ENCODE results near the gene ATG101. TPM values are rescaled to one million over a fixed set of nuclear protein-coding genes. Genes with fewer than 3 reads are reported as not detected.

The ATG101 gene
- total and polyA plus RNA-seq, 2 of the 13 experiments (the other 11 are each of a cell fraction or from before 2014, with no cell fraction given): 58.2 to 67.7 TPM

DNA sequence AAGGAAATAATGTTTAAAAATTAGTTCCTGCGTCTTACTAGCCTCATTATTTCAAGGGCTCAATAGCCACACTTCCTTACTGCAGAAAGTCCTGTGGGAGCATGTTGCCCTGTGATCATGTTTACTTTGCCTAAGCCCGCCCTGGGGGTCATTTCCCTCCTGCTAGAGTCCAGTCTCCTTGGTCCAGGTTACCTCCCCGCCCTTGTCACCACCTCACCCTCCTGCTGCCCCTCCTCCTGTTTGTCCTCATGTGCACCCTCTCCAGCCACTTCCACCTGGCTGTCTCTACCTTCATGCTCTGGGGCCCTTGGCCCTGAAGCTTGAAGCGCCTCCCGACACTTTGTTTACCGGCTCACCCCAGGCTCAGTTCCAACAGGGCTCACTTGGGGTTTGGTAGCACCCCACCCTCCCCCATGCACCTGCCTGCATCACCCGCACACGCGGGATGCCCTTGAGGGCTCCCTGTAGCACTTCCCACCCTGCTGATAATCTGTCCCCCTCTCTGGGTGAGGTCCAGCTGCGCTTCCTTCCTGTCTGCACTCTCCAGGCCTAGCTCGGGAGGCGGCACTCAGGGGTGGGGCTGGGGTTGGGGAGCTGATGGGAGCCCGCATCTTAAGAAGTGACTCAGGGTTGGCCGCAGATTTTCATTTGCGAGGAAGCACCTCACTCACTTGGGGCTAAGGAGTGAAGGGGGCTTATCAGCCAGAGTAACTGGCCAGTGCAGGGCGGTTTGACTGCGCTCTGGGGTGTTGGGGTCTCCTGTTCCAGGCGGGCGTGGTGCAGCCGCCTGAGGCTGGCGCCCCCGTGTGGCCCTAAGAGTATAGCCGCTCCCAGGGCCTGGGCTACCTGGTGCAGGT is 49.8 kb downstream of the ATG101 start (continued):
- peak; percentile 12 for TF ChIP-seq TEAD3 (CRISPR knock-in tag; optimal IDR thresholded peaks at IDR 0.05; ENCODE audit: borderline replicate concordance)
- TF ChIP-seq CREB1 (IDR thresholded peaks at IDR 0.05): no peak
- TF ChIP-seq CREB1 (CRISPR knock-in tag; IDR thresholded peaks at IDR 0.05): no peak
- TF ChIP-seq CEBPB (IDR thresholded peaks at IDR 0.05; ENCODE audit: borderline replicate concordance, low read depth, low read length): no peak
- TF ChIP-seq ZNF747 (CRISPR knock-in tag; IDR thresholded peaks at IDR 0.05; ENCODE audit: borderline replicate concordance): no peak
- no peak for TF ChIP-seq ETV6 (CRISPR knock-in tag; conservative IDR thresholded peaks at IDR 0.05)
- no peak; a peak in 1 of 4 replicates for TF ChIP-seq KLF16 (CRISPR knock-in tag; IDR thresholded peaks at IDR 0.05)
- TF ChIP-seq ZNF674 (CRISPR knock-in tag; IDR thresholded peaks at IDR 0.05; ENCODE audit: low read depth): no peak
- TF ChIP-seq RARG (CRISPR knock-in tag; IDR thresholded peaks at IDR 0.05; ENCODE audit: low read depth): no peak
- TF ChIP-seq HOXA9 (CRISPR knock-in tag; IDR thresholded peaks at IDR 0.05; ENCODE audit: borderline replicate concordance): no peak
- TF ChIP-seq, protein P1, sequence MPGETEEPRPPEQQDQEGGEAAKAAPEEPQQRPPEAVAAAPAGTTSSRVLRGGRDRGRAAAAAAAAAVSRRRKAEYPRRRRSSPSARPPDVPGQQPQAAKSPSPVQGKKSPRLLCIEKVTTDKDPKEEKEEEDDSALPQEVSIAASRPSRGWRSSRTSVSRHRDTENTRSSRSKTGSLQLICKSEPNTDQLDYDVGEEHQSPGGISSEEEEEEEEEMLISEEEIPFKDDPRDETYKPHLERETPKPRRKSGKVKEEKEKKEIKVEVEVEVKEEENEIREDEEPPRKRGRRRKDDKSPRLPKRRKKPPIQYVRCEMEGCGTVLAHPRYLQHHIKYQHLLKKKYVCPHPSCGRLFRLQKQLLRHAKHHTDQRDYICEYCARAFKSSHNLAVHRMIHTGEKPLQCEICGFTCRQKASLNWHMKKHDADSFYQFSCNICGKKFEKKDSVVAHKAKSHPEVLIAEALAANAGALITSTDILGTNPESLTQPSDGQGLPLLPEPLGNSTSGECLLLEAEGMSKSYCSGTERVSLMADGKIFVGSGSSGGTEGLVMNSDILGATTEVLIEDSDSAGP (CRISPR knock-in tag; IDR thresholded peaks at IDR 0.05; ENCODE audit: borderline replicate concordance): peak; percentile 40; the same call in 1 of the 2 replicates
- TF ChIP-seq, protein P2, sequence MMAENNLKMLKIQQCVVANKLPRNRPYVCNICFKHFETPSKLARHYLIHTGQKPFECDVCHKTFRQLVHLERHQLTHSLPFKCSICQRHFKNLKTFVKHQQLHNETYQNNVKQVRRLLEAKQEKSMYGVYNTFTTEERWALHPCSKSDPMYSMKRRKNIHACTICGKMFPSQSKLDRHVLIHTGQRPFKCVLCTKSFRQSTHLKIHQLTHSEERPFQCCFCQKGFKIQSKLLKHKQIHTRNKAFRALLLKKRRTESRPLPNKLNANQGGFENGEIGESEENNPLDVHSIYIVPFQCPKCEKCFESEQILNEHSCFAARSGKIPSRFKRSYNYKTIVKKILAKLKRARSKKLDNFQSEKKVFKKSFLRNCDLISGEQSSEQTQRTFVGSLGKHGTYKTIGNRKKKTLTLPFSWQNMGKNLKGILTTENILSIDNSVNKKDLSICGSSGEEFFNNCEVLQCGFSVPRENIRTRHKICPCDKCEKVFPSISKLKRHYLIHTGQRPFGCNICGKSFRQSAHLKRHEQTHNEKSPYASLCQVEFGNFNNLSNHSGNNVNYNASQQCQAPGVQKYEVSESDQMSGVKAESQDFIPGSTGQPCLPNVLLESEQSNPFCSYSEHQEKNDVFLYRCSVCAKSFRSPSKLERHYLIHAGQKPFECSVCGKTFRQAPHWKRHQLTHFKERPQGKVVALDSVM (CRISPR knock-in tag; IDR thresholded peaks at IDR 0.05): no peak; the same call in 1 of the 2 replicates
- no peak for TF ChIP-seq GABPA (IDR thresholded peaks at IDR 0.05; ENCODE audit: low read depth, low read length)
- peak; percentile 64 for TF ChIP-seq GABPA (CRISPR knock-in tag; IDR thresholded peaks at IDR 0.05; ENCODE audit: low read depth)
- TF ChIP-seq ONECUT2 (CRISPR knock-in tag; IDR thresholded peaks at IDR 0.05): no peak
- TF ChIP-seq, protein P3, sequence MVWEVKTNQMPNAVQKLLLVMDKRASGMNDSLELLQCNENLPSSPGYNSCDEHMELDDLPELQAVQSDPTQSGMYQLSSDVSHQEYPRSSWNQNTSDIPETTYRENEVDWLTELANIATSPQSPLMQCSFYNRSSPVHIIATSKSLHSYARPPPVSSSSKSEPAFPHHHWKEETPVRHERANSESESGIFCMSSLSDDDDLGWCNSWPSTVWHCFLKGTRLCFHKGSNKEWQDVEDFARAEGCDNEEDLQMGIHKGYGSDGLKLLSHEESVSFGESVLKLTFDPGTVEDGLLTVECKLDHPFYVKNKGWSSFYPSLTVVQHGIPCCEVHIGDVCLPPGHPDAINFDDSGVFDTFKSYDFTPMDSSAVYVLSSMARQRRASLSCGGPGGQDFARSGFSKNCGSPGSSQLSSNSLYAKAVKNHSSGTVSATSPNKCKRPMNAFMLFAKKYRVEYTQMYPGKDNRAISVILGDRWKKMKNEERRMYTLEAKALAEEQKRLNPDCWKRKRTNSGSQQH (CRISPR knock-in tag; IDR thresholded peaks at IDR 0.05; ENCODE audit: low read depth): no peak
- no peak for TF ChIP-seq HNRNPK (IDR thresholded peaks at IDR 0.05; ENCODE audit: low read depth, low read length, poor library complexity, severe bottlenecking)
- TF ChIP-seq ZFP37 (CRISPR knock-in tag; IDR thresholded peaks at IDR 0.05; ENCODE audit: borderline replicate concordance): peak; percentile 25; the same call in 1 of the 2 replicates
- TF ChIP-seq, protein P4, sequence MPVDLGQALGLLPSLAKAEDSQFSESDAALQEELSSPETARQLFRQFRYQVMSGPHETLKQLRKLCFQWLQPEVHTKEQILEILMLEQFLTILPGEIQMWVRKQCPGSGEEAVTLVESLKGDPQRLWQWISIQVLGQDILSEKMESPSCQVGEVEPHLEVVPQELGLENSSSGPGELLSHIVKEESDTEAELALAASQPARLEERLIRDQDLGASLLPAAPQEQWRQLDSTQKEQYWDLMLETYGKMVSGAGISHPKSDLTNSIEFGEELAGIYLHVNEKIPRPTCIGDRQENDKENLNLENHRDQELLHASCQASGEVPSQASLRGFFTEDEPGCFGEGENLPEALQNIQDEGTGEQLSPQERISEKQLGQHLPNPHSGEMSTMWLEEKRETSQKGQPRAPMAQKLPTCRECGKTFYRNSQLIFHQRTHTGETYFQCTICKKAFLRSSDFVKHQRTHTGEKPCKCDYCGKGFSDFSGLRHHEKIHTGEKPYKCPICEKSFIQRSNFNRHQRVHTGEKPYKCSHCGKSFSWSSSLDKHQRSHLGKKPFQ (CRISPR knock-in tag; IDR thresholded peaks at IDR 0.05; ENCODE audit: insufficient replicate concordance): peak; percentile 48
- no peak for TF ChIP-seq SATB2 (CRISPR knock-in tag; IDR thresholded peaks at IDR 0.05)
- no peak for TF ChIP-seq RELA (CRISPR knock-in tag; IDR thresholded peaks at IDR 0.05)
- TF ChIP-seq KDM6A (CRISPR knock-in tag; IDR thresholded peaks at IDR 0.05; ENCODE audit: low read depth): peak; percentile 66
- no peak for TF ChIP-seq RBM39 (IDR thresholded peaks at IDR 0.05; ENCODE audit: low read depth, low read length, poor library complexity, severe bottlenecking)

Measured in HepG2 (cell line).